Suprapubic skin (tissue), 4 donors: ENCODE measurements around the gene ZBTB20. TPM values are rescaled to one million over a fixed set of nuclear protein-coding genes. Genes with fewer than 3 reads are reported as not detected.

Experiments used
- DNase-seq, 2 donors: peaks; one replicate each; pipeline ENCODE4 v3.0.0-alpha.2; 2019; ENCODE audit warnings: low spot score in 2 of 2
- H3K27ac ChIP-seq: fragments of 200-600 bp; sonication (generic); one replicate; pipeline ENCODE4 v1.5.1; 2019
- H3K27me3 ChIP-seq: fragments of 200-600 bp; sonication (generic); one replicate; pipeline ENCODE4 v1.5.1; 2019
- H3K36me3 ChIP-seq: fragments of 200-600 bp; sonication (generic); one replicate; pipeline ENCODE4 v1.5.1; 2019
- H3K4me1 ChIP-seq: fragments of 200-600 bp; sonication (generic); one replicate; pipeline ENCODE4 v1.5.1; 2019
- H3K4me3 ChIP-seq: fragments of 200-600 bp; sonication (generic); one replicate; pipeline ENCODE4 v1.5.1; 2019; ENCODE audit warnings: mild to moderate bottlenecking
- H3K9me3 ChIP-seq: fragments of 200-600 bp; sonication (generic); one replicate; pipeline ENCODE4 v1.5.1; 2019
- CTCF ChIP-seq, 2 donors: fragments of 200-600 bp in 1 of 2; fragments of 450-650 bp in 1 of 2; sonication (generic) in 1 of 2; IDR thresholded peaks; one replicate each; pipeline ENCODE4 v1.5.1; 2016 to 2019; ENCODE audit warnings: antibody characterized with exemption in 2 of 2, mild to moderate bottlenecking in 1 of 2, moderate library complexity in 1 of 2
- EP300 ChIP-seq: sonication (generic); formaldehyde crosslinking; IDR thresholded peaks from one replicate; pipeline ENCODE4 v1.6.1; 2017; ENCODE audit warnings: antibody characterized with exemption
- POLR2A ChIP-seq, 2 donors: fragments of 450-650 bp; IDR thresholded peaks; one replicate each; pipeline ENCODE4 v1.6.1; 2017; ENCODE audit warnings: antibody characterized with exemption in 2 of 2, mild to moderate bottlenecking in 2 of 2, moderate library complexity in 2 of 2
- POLR2AphosphoS5 ChIP-seq, 3 donors: sonication (generic); formaldehyde crosslinking; IDR thresholded peaks; one replicate each; pipeline ENCODE4 v1.6.1; 2017; ENCODE audit warnings: antibody characterized with exemption in 3 of 3
- WGBS: methylation state at CpG from one replicate; pipeline ENCODE4 v1.1.5; 2018; 5-methylcytosine and 5-hydroxymethylcytosine counted together
- total RNA-seq, 4 donors: library from RNA; depleted of rRNA; stranded (reverse); fragments of >200 nt; gene quantifications; one replicate each; pipeline ENCODE4 v1.1.0, GENCODE V29; 2016

Gene ZBTB20
- total RNA-seq, 4 donors from 2014 or later, result 23.6 to 77.2 (median 39.4) TPM

- no peaks in the 10 kb centered on the region for H3K9me3 ChIP-seq
- H3K27me3 ChIP-seq, result no peaks in the 10 kb centered on the region
- DNase-seq, result no peak
- no peaks in the 10 kb centered on the region for H3K4me1 ChIP-seq
- H3K4me3 ChIP-seq, result no peak overlapping the region
- 73% methylated on average over 2 of the region's 2 CpGs for WGBS
- TF ChIP-seq POLR2AphosphoS5 (IDR thresholded peaks at IDR 0.05), result no peak
- TF ChIP-seq CTCF (IDR thresholded peaks at IDR 0.05), result no peak
- no peak for TF ChIP-seq EP300
- TF ChIP-seq POLR2A (IDR thresholded peaks at IDR 0.05), result no peak
- H3K36me3 ChIP-seq, result no peaks in the 10 kb centered on the region
- H3K27ac ChIP-seq, result no peak overlapping the region
These were observed 816.1 kb downstream of the ZBTB20 start for GRCh38 chr3:114331007-114331406.

- no peak for DNase-seq
- Histone ChIP-seq H3K4me1 (no peaks in the 10 kb centered on the region), H3K27me3 (no peaks in the 10 kb centered on the region), H3K27ac (no peak overlapping the region), H3K9me3 (no peaks in the 10 kb centered on the region), H3K4me3 (no peak overlapping the region), H3K36me3 (no peaks in the 10 kb centered on the region)
- TF ChIP-seq POLR2A (IDR thresholded peaks at IDR 0.05) (no peak), POLR2AphosphoS5 (IDR thresholded peaks at IDR 0.05) (no peak), CTCF (IDR thresholded peaks at IDR 0.05) (no peak), EP300 (no peak)
- 92% methylated on average over 2 of the region's 2 CpGs for WGBS
These were observed 817.3 kb downstream of the ZBTB20 start for GRCh38 chr3:114329823-114330222.

- 85% methylated on average over 3 of the region's 3 CpGs for WGBS
- DNase-seq, result no peak
- H3K9me3 ChIP-seq, result no peaks in the 10 kb centered on the region
- no peaks in the 10 kb centered on the region for H3K36me3 ChIP-seq
- TF ChIP-seq POLR2AphosphoS5 (IDR thresholded peaks at IDR 0.05) (no peak), POLR2A (IDR thresholded peaks at IDR 0.05) (no peak), CTCF (IDR thresholded peaks at IDR 0.05) (no peak), EP300 (no peak)
- H3K27ac ChIP-seq, result no peak overlapping the region
- H3K4me1 ChIP-seq, result no peaks in the 10 kb centered on the region
- H3K4me3 ChIP-seq, result no peak overlapping the region
- no peaks in the 10 kb centered on the region for H3K27me3 ChIP-seq
These were observed 818.7 kb downstream of the ZBTB20 start for GRCh38 chr3:114328345-114328744.

- H3K4me1 ChIP-seq, result no peaks in the 10 kb centered on the region
- DNase-seq, result no peak
- no peak overlapping the region for H3K27ac ChIP-seq
- 88% methylated on average over 4 of the region's 4 CpGs for WGBS
- no peaks in the 10 kb centered on the region for H3K9me3 ChIP-seq
- no peak overlapping the region for H3K4me3 ChIP-seq
- no peaks in the 10 kb centered on the region for H3K36me3 ChIP-seq
- no peaks in the 10 kb centered on the region for H3K27me3 ChIP-seq
- TF ChIP-seq POLR2A (IDR thresholded peaks at IDR 0.05) (no peak), POLR2AphosphoS5 (IDR thresholded peaks at IDR 0.05) (no peak), EP300 (no peak), CTCF (IDR thresholded peaks at IDR 0.05) (no peak)
These were observed 819.4 kb downstream of the ZBTB20 start for GRCh38 chr3:114327665-114328064.

GRCh38 chr3:114323546-114324254 is 823.4 kb downstream of the ZBTB20 start:
- 95% methylated on average over 3 of the region's 3 CpGs for WGBS
- no peak for DNase-seq
- no peak for TF ChIP-seq CTCF (IDR thresholded peaks at IDR 0.05)
- TF ChIP-seq EP300, result no peak
- no peak for TF ChIP-seq POLR2AphosphoS5 (IDR thresholded peaks at IDR 0.05)
- TF ChIP-seq POLR2A (IDR thresholded peaks at IDR 0.05), result no peak

More at GRCh38 chr3:114323546-114324254, 823.4 kb downstream of the ZBTB20 start:
- H3K9me3 ChIP-seq, result no peaks in the 10 kb centered on the region
- H3K4me3 ChIP-seq, result no peak overlapping the region
- H3K27ac ChIP-seq, result no peak overlapping the region
- H3K27me3 ChIP-seq, result no peaks in the 10 kb centered on the region
- no peaks in the 10 kb centered on the region for H3K36me3 ChIP-seq
- H3K4me1 ChIP-seq, result peaks cover 20% of the 10 kb centered on the region
